Left renal cortex interstitium (tissue), 4 donors: ENCODE results near the gene NME7. TPM values are rescaled to one million over a fixed set of nuclear protein-coding genes. Genes with fewer than 3 reads are reported as not detected.
"Not testable (repeated sequence)": the region's sequence is repeated elsewhere in the genome, so short reads cannot be mapped to it uniquely, and the experiment has no call there.

Experiments used
- DNase-seq, 4 donors: peaks; one replicate each; pipeline ENCODE4 v3.0.0-alpha.2; 2013; ENCODE audit warnings: low read depth in 4 of 4, low spot score in 2 of 4, missing footprints in 1 of 4
- polyA plus RNA-seq, 4 donors: library from polyadenylated mRNA; unstranded; fragments of 120-200 nt; gene quantifications; one replicate each; pipeline ENCODE4 v1.2.1, GENCODE V29; 2013; ENCODE audit not compliant: insufficient read length in 4 of 4

The NME7 gene
- polyA plus RNA-seq, 4 donors: 91.8 to 152 (median 126) TPM

- DNase-seq: no peak
Measured at GRCh38 chr1:169345511-169345910, 22.1 kb downstream of the NME7 start.

GRCh38 chr1:169342096-169342495 lies 25.5 kb downstream of the NME7 start:
- DNase-seq: not testable (repeated sequence)

GRCh38 chr1:169340882-169341281 lies 26.7 kb downstream of the NME7 start:
- no peak for DNase-seq

GRCh38 chr1:169339773-169340172 lies 27.8 kb downstream of the NME7 start:
- DNase-seq: no peak

- no peak for DNase-seq
Measured at GRCh38 chr1:169338617-169339016, 29.0 kb downstream of the NME7 start.

- not testable (repeated sequence) for DNase-seq
Measured at GRCh38 chr1:169336947-169337715, 30.5 kb downstream of the NME7 start.

- not testable (repeated sequence) for DNase-seq
Measured at GRCh38 chr1:169334727-169335126, 32.9 kb downstream of the NME7 start.

- no peak for DNase-seq
Measured at GRCh38 chr1:169330927-169331326, 36.7 kb downstream of the NME7 start.

GRCh38 chr1:169329383-169329782 lies 38.2 kb downstream of the NME7 start:
- DNase-seq: no peak

- DNase-seq: no peak
Measured at GRCh38 chr1:169327875-169328274, 39.7 kb downstream of the NME7 start.

GRCh38 chr1:169326956-169327268 lies 40.7 kb downstream of the NME7 start:
- no peak for DNase-seq

GRCh38 chr1:169326261-169326955 lies 41.2 kb downstream of the NME7 start:
- DNase-seq: no peak

- DNase-seq: no peak
Measured at GRCh38 chr1:169325117-169325516, 42.5 kb downstream of the NME7 start.

- no peak for DNase-seq
Measured at GRCh38 chr1:169322138-169322537, 45.5 kb downstream of the NME7 start.

- DNase-seq: no peak
Measured at GRCh38 chr1:169321539-169321938, 46.1 kb downstream of the NME7 start.

- DNase-seq: no peak
Measured at GRCh38 chr1:169318536-169319244, 48.9 kb downstream of the NME7 start.

- DNase-seq: no peak
Measured at GRCh38 chr1:169316556-169316955, 51.0 kb downstream of the NME7 start.

- DNase-seq: no peak
Measured at GRCh38 chr1:169312084-169312954, 55.3 kb downstream of the NME7 start.

- no peak for DNase-seq
Measured at GRCh38 chr1:169309178-169310166, 58.1 kb downstream of the NME7 start.
